ENCODE measurements around the gene CACNA1D. TPM values are rescaled to one million over a fixed set of nuclear protein-coding genes. Genes with fewer than 3 reads are reported as not detected.

Gene CACNA1D
- total and polyA plus RNA-seq, 12 donors: 0.04 to 1.9 (median 0.49) TPM

DNA sequence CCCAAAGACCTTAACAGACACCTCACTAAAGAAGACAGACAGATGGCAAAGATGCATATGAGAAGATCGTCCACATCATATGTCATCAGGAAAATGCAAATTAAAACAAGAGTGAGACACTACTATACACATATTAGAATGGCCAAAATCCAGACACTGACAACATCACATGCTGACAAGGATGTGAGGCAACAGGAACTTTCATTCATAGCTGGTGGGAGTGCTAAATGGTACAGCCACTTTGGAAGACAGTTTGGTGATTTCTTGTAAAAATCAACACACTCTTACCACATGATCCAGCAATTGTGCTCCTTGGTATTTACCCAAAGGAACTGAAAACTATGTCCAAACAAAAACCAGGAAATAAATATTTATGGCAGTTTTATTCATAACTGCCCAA, 334.2 kb downstream of the CACNA1D start:
- no peaks in the 10 kb centered on the region for H3K27me3 ChIP-seq
- no peaks in the 10 kb centered on the region for H3K36me3 ChIP-seq
- TF ChIP-seq, protein P1, sequence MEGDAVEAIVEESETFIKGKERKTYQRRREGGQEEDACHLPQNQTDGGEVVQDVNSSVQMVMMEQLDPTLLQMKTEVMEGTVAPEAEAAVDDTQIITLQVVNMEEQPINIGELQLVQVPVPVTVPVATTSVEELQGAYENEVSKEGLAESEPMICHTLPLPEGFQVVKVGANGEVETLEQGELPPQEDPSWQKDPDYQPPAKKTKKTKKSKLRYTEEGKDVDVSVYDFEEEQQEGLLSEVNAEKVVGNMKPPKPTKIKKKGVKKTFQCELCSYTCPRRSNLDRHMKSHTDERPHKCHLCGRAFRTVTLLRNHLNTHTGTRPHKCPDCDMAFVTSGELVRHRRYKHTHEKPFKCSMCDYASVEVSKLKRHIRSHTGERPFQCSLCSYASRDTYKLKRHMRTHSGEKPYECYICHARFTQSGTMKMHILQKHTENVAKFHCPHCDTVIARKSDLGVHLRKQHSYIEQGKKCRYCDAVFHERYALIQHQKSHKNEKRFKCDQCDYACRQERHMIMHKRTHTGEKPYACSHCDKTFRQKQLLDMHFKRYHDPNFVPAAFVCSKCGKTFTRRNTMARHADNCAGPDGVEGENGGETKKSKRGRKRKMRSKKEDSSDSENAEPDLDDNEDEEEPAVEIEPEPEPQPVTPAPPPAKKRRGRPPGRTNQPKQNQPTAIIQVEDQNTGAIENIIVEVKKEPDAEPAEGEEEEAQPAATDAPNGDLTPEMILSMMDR (IDR thresholded peaks at IDR 0.05): no peak
- no peak overlapping the region for H3K4me3 ChIP-seq
- H3K9me3 ChIP-seq: no peaks in the 10 kb centered on the region
- H3K27ac ChIP-seq: no peak overlapping the region
- H3K4me1 ChIP-seq: no peaks in the 10 kb centered on the region
- 75 to 88% methylated on average over 1 of the region's 1 CpG for WGBS, 2 donors
- DNase-seq (no peak), ATAC-seq (no peak)
- intact Hi-C loops (cut with DNase I): no loop called here

DNA sequence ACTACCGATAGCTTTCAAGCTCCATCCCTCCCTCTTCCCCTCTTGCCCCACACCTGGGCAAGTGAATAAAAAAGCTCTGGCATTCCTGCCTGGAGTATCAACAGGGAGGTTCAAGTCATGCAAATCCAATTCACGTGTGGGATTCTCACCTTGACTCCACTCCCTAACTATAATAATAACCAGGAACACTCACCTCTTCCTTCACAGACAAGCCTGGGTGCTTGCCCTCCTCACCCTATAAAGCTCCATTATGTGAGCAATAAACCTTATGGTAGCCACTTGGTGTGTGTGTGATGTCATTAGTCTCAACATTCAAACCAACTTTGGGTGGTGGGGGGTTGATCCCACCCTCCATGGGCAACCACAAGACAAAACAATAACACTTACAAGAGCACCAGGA, 335.2 kb downstream of the CACNA1D start:
- no peak overlapping the region for H3K4me3 ChIP-seq
- WGBS, 2 donors: 76 to 80% methylated on average over 2 of the region's 2 CpGs
- H3K27me3 ChIP-seq: no peaks in the 10 kb centered on the region
- TF ChIP-seq, protein P1 (IDR thresholded peaks at IDR 0.05): no peak
- no peaks in the 10 kb centered on the region for H3K4me1 ChIP-seq
- H3K27ac ChIP-seq: no peak overlapping the region
- ATAC-seq (no peak), DNase-seq (no peak)
- no peaks in the 10 kb centered on the region for H3K36me3 ChIP-seq
- no peaks in the 10 kb centered on the region for H3K9me3 ChIP-seq
- intact Hi-C loops (cut with DNase I): no loop called here

DNA sequence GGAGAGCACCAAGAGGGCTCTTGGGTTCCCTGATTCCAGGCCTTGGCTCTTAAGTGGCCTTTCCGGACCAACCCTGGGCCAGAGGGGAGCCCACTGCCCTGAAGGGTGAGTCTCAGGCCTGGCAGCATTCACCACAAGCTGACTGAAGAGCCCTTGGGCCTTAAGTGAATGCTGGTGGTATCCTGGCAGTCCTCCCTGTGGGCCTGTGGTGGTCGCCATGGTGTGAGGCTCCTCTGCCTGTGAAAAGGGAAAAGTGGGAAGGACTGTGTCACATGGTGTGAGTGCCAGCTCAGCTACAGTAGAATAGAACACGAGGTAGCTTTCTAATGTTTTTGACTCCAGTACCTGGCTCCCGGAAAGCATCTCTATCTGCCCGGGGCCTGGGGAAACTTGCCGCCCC, 336.5 kb downstream of the CACNA1D start:
- no peaks in the 10 kb centered on the region for H3K27me3 ChIP-seq
- intact Hi-C loops (cut with DNase I): no loop called here
- H3K27ac ChIP-seq: no peak overlapping the region
- no peaks in the 10 kb centered on the region for H3K9me3 ChIP-seq
- DNase-seq (no peak), ATAC-seq (no peak)
- H3K4me3 ChIP-seq: no peak overlapping the region
- H3K36me3 ChIP-seq: no peaks in the 10 kb centered on the region
- no peaks in the 10 kb centered on the region for H3K4me1 ChIP-seq
- WGBS, 2 donors: 83 to 89% methylated on average over 6 of the region's 6 CpGs
- TF ChIP-seq, protein P1 (IDR thresholded peaks at IDR 0.05): no peak

DNA sequence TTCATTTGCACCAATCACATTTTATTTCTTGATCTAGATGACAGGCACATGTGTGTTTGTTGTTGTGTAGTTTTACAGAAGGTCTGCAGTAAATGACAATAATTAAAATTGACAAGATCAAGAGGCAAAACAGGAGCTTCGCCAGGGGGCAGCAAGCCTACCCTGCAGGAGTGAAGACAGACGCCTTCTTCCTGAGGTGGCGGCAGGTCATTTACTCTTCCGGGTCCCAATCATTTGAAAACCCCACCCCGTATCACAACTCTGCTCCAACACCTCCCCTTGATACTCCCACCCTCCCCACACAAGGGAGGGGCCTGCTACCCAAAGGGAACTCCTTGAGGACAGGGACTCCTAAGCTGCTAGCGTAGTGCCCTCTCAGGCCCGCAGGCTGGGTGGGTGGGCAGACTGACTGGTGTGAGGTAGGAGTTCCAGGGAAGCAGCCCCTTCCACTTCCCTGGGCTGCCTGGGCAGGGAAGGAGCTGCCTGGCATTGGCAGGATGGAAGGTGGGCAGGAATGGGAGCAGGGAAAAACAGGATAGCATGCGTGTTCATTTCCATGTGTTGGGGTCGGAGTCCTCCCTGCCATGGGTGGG, 338.7 kb downstream of the CACNA1D start:
- intact Hi-C loops (cut with DNase I): no loop called here
- ATAC-seq: no peak
- Histone ChIP-seq H3K4me3 (no peak overlapping the region), H3K27ac (no peak overlapping the region), H3K36me3 (no peaks in the 10 kb centered on the region), H3K4me1 (no peaks in the 10 kb centered on the region), H3K27me3 (no peaks in the 10 kb centered on the region), H3K9me3 (no peaks in the 10 kb centered on the region)
- no peak for DNase-seq
- TF ChIP-seq, protein P1 (IDR thresholded peaks at IDR 0.05): no peak
- 83 to 84% methylated on average over 9 of the region's 9 CpGs for WGBS, 2 donors
